A549 treated with RU486 at 1 μM for 4 hours (cell line): ENCODE measurements around the gene KTI12. TPM values are rescaled to one million over a fixed set of nuclear protein-coding genes. Genes with fewer than 3 reads are reported as not detected.

Experiments used
- total RNA-seq: library from RNA; stranded (reverse); fragments of 200-300 nt; extraction: Qiagen RNA extraction; gene quantifications from 5 replicates; pipeline ENCODE4 v1.2.3, GENCODE V29; 2022; ENCODE audit warnings: low read depth

KTI12 gene, protein sequence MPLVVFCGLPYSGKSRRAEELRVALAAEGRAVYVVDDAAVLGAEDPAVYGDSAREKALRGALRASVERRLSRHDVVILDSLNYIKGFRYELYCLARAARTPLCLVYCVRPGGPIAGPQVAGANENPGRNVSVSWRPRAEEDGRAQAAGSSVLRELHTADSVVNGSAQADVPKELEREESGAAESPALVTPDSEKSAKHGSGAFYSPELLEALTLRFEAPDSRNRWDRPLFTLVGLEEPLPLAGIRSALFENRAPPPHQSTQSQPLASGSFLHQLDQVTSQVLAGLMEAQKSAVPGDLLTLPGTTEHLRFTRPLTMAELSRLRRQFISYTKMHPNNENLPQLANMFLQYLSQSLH
- total RNA-seq: 15.2 to 21.1 TPM (median 17.9 TPM) in 5 replicates

GRCh38 chr1:52033190-52034049 lies at the start of gene KTI12:
Gene KTI12 (minus strand): TSS chr1:52033810. CDS start chr1:52033761, 49 bp downstream.

DNA sequence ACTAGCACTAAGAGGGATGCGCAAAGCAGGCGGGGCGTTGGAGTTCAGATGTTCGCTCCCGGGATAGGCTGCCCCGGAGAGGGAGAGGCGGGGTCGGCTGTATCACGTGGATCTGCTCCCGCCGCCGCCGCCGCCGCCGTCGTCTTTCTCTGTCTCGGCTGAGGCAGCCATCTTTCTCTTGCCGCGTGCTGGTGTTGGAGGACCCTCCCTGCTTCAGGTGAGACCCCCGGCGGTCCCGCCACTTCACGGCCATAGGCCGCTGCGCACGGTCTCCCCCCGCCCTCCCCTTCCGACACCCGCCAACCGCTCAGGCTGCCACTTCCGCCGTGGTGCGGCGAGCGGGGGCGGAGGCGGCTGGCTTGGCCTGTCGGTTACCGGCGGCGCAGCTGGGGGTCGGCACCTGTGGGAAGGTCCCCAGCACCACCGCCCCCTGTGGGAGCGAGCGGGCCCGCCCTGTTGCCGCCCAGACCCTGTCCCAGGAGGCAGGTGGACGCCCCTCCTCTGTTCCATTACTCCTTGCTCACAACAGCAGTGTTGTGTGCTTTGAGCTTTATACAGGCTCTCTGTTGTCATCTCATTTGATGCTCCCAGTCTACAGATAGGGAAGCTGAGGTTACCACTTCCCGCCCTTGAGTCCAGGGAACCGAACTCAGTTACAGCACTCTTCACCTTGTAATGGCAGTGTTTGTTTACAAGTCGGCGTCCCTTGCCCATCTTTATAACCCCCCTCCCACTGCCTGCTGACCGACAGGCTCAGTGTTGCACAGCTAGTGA lies 22.7 kb upstream of the KTI12 start, which contains the start of gene BTF3L4:
Gene BTF3L4 (plus strand): TSS at position 133 of the 774 bp plus-strand sequence. CDS start 3,553 bp downstream, outside the sequence.

DNA sequence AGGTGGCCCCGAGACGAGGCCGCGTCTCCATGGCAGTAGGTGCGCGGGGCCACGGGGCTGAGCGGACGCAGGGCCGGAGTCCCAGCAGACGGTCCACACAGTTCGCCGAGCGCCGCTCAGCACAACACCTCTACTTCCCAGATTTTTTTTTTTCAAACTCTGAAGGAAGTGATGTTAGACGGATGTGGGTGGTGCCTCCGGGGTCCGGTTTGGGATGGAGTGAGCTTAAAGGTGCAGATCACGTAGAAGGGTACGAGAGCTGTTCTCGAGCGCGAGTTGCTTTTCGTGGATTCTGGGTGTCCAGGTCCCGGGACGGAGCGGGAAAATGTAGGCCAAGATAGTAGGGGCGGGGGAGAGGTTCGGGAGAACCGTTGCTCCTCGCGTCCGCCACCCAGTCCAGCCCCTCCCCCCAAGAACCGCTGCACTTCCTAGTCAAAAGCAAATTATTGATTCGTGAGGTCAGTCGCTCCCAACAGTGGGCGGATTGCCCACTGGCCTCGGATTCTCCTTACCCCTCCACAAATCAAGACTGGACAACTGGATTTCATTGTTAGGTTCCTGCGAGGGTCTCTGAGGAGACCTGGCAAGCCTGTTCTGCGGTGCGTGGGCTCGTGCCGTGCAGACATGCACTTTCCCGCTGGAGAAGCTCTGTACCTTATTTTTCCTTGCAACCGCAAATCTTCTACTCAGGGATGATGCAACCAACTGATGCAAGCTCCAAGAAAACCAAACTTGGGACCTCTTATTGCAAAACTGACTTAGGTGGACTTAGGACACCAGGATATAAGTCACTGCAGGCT lies 21.7 kb upstream of the KTI12 start, which contains the start of gene TXNDC12:
Gene TXNDC12 (minus strand): TSS at position 126 of the 800 bp plus-strand sequence. CDS start 95 bp downstream, at position 31.

GRCh38 chr1:51990478-51990965 lies 43.1 kb downstream of the KTI12 start, which contains the start of gene RAB3B:
Gene RAB3B (minus strand): TSS chr1:51990700. CDS start chr1:51977117, 13,583 bp downstream.

Other genes starting within 250 kb of the KTI12 start
- gene NRDC, start 155.1 kb downstream of the KTI12 start, total RNA-seq: 72.3 to 88.1 TPM (median 76.4 TPM) in 5 replicates
- 5.5 to 10.8 TPM (median 7.2 TPM) in 5 replicates for gene RAB3B, start 43.1 kb downstream of the KTI12 start, total RNA-seq
- 34.5 to 43.8 TPM (median 38.1 TPM) in 5 replicates for gene TXNDC12, start 21.4 kb upstream of the KTI12 start, total RNA-seq
- gene BTF3L4, start 22.5 kb upstream of the KTI12 start, total RNA-seq: 19.0 to 45.1 TPM (median 32.5 TPM) in 5 replicates
- 6.1 to 8.8 TPM (median 7.5 TPM) in 5 replicates for gene ZFYVE9, start 108.3 kb upstream of the KTI12 start, total RNA-seq